Measurements from ENCODE around the gene RBM12. TPM values are rescaled to one million over a fixed set of nuclear protein-coding genes. Genes with fewer than 3 reads are reported as not detected.

RBM12 gene
- total and polyA plus RNA-seq, 2 donors (not counting 1 experiment from before 2014, with no cell fraction given) = 52.7 to 144 TPM

GRCh38 chr20:35699957-35700624 is 35.4 kb upstream of the RBM12 start:
- TF ChIP-seq CTCF (IDR thresholded peaks at IDR 0.05) = no peak
- TF ChIP-seq EZH2 (IDR thresholded peaks at IDR 0.05; ENCODE audit: borderline replicate concordance, insufficient read depth, low read depth, low read length, poor library complexity, severe bottlenecking) = no peak
- peak overlapping the region; percentile 100 for H2AFZ ChIP-seq (ENCODE audit: insufficient read depth, low read depth, low read length, poor library complexity, severe bottlenecking)
- no peak for ATAC-seq (ENCODE audit: low read depth)
- peak; percentile 27 for DNase-seq
- H3K9ac ChIP-seq (ENCODE audit: low read length) = peak overlapping the region; percentile 100
- peaks cover 17 to 23% of the 10 kb centered on the region in 2 donors for H3K4me1 ChIP-seq (ENCODE audit: control insufficient read depth in 2 of 2, insufficient read depth in 2 of 2, low read length in 2 of 2)
- peak overlapping the region; percentile 84 to 96 for H3K27ac ChIP-seq (ENCODE audit: low read length in 2 of 2)
- peaks cover 13 to 39% of the 10 kb centered on the region in 2 experiments for H3K36me3 ChIP-seq (replicated peaks in 1 of 2; ENCODE audit: control extremely low read depth in 1 of 2, control insufficient read depth in 1 of 2, extremely low read depth in 1 of 2, insufficient read depth in 2 of 2, low read length in 1 of 2)
- H4K20me1 ChIP-seq (ENCODE audit: control insufficient read depth, insufficient read depth, low read length, poor library complexity, severe bottlenecking) = peaks cover 14% of the 10 kb centered on the region
- POLR2A ChIA-PET = interaction anchor here (0.9 to 2.4 kb wide), 4 partner anchors 10 to 85 kb away, joined by 3 to 18 read pairs (median 5); partner anchors contain the start of genes PHF20, RBM39 and SPAG4
- 17% methylated on average over 1 of the region's 6 CpGs for WGBS (ENCODE audit: insufficient coverage)
- peaks cover 24% of the 10 kb centered on the region for H3K79me2 ChIP-seq (ENCODE audit: control insufficient read depth, insufficient read depth, low read length)
- Mint-ChIP-seq H3K4me1 (peaks cover 33% of the 10 kb centered on the region), H3K4me3 (peak overlapping the region; percentile 85), H3K27me3 (no peaks in the 10 kb centered on the region), H3K9me3 (ENCODE audit: insufficient read depth) (no peaks in the 10 kb centered on the region), H3K27ac (peak overlapping the region; percentile 97)
- intact Hi-C loops (cut with micrococcal nuclease) = loop anchor here (1.0 to 5.0 kb wide), 7 partner anchors 36 to 245 kb away; partner anchors contain the start of genes CEP250, CPNE1, PHF20 and RBM12
- H3K9me3 ChIP-seq (ENCODE audit: control extremely low read depth in 1 of 3, control insufficient read depth in 2 of 3, insufficient read depth in 1 of 3, low read length in 2 of 3) = no peaks in the 10 kb centered on the region
- H3K27me3 ChIP-seq (replicated peaks in 1 of 4; ENCODE audit: control extremely low read depth in 1 of 4, control insufficient read depth in 3 of 4, insufficient read depth in 4 of 4, low read length in 3 of 4) = no peaks in the 10 kb centered on the region
- H3K4me3 ChIP-seq (ENCODE audit: control extremely low read depth in 1 of 5, extremely low read depth in 1 of 5, insufficient read depth in 1 of 5, low read depth in 2 of 5, low read length in 4 of 5) = peak overlapping the region; percentile 69 to 98 (median 91)
- peak overlapping the region; percentile 99 for H3K4me2 ChIP-seq (replicated peaks; ENCODE audit: low read depth, low read length, poor library complexity, severe bottlenecking)
- CTCF ChIA-PET = interaction anchor here (1.1 to 2.0 kb wide), 6 partner anchors 34 to 122 kb away, joined by 3 to 10 read pairs (median 4); partner anchors contain the start of gene RBM39
